Daoy (cell line): ENCODE results near the gene SRCAP. TPM values are rescaled to one million over a fixed set of nuclear protein-coding genes. Genes with fewer than 3 reads are reported as not detected.

ENCODE experiments used
- DNase-seq: peaks from one replicate; pipeline ENCODE4 v3.0.0-alpha.2; 2015; ENCODE audit warnings: low read depth
- total RNA-seq: library from RNA; depleted of rRNA; stranded (reverse); fragments of >200 nt; shearing (Covaris generic); gene quantifications from 2 replicates; pipeline ENCODE4 v1.2.3, GENCODE V29; 2014

SRCAP gene
- total RNA-seq, 1 experiment from 2014 or later, result 11.3 TPM

DNA sequence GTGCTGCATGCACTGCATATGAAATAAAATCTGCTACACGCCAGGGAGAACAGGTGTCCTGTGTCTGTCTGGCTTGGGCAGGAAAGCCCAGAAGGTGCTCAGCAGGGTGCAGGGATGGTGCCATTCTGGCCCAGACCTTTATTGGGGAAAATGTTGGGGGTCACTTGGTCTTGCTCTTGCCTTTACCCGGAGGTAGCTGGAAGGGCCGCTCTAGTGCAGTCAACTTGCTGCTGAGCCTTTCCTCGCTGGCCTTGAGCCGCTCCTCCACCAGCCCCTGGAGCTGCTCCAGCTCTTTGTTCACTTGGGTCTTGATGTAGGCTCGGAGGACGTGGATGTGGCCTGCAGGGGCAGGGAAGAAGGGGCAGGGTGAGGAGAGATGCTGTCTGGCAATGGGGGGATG lies 58.3 kb downstream of the SRCAP start:
- DNase-seq, result no peak

DNA sequence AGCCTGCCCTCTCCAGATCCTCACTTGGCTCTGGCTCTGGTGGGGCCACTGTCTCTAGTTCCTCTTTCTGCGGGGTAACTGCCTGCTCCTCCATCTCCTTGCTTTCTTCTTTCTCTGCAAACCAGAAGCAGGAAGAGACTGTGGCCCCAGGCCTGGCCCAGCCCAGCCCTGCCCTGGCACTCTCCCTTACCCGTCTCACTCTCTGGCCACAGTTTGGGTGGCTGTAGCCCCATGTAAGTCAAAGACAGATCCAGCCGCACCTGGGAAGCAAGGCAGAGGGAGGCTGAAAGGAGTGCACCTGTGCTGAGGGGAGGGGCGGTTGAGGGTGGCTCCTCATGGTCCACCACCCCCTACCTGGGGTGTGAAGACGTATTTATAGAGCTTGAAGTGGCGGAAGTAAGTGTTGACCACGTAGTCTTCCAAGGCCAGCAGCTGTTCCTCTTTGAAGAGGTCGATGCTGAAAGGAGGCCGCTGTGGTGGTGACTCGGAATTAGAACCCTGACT lies 60.1 kb downstream of the SRCAP start:
- DNase-seq, result no peak

DNA sequence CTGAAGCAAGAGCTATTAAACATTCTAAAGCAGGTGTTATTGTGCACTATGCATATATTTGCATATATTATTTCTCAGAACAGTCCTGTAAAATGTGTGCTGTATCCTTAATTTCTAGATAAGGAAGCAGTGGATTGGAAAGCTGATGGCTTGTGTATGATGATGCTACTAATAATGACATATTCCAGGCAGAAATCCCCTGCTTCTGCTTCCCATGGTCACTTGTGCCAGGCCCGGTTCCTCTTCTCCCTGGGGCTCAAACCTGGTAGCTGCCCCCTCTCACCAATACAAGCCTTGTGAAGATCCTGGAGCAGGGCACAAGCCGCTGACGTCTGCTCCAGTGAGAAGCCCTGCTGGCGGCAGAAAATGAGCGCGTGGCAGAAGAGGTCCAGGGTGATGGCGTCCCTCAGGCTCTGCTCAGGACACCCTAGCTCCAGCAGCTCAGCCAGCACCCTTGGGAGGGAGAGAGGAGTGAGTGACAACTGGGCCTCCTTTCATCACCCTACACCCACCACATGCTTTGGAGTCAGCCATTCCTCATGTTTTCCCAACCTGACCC lies 61.1 kb downstream of the SRCAP start:
- no peak for DNase-seq

DNA sequence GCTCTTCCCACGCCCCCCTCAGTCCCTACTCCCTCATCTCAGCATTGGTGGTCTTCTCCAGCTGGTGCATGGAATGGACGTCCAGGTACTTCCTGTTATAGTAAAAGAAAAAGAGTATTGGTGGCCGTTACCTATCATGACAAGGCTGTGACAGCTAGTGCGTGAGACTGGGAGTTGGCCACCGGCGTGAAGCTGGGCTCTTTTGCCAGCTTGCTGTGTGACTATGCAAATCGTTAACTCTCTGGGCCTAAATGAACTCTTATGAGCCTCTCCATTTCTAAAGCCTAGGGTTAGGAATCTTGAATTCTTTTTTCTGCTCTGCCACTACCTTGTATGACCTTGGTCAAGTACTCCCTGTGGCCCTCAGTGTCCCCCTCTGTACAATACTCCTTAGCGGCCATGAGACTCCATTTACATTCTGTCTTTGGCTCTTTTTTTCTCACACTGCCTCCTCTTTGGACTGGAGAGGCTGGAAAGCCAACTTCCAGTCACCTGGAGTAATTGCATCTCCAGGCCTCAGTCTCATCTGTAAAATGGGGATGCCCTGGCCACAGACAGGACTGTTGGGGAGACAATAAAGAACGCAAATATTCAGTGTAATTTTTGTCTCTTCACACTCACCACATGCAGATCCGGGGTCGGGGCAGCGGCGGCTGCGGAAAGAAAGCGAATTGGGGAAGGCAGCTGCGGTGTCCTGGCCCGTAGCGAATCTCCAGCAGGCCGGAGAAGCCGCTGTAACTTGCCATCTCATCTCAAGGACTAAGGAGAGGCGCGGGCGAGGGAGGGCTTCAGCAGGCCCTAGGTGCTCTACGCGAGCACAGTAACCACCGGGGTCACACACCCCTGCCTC lies 61.8 kb downstream of the SRCAP start:
- DNase-seq, result no peak

DNA sequence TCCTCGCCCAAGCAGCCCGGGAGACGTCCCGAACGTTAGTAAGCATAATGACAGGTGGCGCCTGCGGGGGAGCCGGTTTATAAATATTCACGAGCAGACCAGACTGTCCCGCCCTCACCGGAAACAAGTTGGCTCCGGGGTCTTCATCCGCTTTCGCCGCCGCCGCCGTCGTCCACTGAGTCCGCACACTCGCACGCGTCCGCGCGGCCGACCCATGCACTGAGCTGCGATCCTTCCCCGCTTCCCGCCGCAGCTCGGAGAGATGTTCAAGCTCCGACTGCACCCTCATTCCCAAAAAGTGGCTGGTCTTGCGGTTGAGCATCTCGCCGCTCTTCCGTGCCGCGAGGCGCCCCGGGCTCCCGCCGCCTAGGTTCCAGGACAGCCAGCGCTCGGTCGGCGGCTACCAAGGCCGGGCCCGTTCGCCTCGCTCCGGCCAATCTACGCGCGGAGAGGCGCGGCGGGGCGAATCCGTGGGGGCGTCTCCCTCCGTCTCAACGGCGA lies 62.5 kb downstream of the SRCAP start:
- peak; percentile 35 for DNase-seq

DNA sequence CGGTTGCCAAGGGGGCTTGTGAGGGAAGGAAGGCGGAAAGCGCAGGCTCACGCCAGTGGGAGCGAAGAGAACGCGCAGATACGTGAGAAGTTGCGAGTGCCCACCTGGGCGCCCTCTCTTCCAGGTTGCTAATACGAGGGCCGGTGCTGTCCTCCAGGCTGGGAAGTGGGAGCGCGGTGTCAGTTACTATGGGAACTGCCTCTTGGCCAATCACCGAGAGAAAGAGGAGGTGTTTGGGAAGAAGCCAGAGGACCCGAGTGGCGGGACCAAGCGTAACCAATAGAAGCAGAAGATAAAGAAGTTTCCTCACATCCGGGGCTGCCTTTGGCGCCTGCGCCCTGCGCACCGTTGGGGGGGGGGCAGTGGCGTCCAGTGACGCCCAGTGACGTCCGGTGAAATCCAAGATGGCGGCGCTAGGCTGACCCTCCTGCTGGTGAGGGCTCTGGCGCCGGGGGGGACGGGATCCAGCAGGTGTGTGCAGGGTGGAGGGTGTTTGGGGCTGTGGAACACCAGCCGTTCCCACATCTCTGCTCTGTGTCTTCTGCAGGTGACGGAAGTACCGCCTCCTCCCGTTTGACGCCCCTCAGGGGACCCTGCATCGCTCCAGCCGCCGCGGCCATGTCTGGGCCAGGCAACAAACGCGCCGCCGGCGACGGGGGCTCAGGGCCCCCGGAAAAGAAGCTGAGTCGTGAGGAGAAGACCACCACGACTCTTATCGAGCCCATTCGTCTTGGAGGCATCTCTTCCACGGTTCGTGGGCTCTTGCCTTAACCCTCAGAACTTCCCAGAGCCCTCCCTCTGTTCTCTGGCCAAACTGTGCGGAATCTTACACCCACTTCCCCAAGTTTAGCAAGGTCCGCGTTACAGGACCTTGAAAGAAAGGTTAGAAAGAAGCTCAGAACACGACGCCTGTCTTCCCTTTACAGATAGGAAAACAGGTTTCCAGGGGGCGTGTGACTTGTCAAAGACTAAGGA lies 63.2 kb downstream of the SRCAP start, which contains the start of the genes CFAP119 and RNF40:
TSS of gene CFAP119 (minus strand) at position 135 of the 975 bp plus-strand sequence. CDS start 314 bp downstream, outside the sequence.
TSS of gene RNF40 (plus strand) at position 395 of the 975 bp plus-strand sequence. CDS start at position 619, 224 bp downstream.
- peak; percentile 96 for DNase-seq

DNA sequence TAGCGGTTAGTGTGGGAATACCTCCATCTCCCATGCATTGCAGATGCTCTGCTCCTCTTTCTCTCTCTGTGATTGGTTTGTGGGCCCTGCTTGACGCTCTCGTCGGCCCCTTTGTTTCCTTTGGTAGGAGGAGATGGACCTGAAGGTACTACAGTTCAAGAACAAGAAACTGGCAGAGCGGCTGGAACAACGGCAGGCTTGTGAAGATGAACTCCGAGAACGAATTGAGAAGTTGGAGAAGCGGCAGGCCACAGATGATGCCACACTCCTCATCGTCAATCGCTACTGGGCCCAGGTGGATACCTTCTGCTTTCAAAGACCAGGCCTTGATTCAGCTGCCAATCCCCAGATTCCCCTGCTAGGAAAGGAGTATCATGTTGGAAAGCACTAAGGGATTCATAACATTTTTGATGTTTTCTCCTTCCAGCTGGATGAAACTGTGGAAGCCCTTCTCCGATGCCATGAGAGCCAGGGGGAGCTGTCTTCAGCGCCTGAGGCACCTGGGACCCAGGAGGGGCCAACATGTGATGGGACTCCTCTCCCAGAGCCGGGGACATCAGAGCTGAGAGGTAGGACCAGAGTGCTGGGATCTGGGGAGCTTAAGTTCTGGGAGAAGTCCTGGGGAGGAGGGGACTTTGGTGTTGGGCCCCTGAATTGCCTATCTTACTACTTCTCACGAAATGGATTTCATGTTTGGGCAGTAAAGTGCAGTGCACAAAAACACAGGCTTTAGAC lies 64.2 kb downstream of the SRCAP start:
- DNase-seq, result no peak

DNA sequence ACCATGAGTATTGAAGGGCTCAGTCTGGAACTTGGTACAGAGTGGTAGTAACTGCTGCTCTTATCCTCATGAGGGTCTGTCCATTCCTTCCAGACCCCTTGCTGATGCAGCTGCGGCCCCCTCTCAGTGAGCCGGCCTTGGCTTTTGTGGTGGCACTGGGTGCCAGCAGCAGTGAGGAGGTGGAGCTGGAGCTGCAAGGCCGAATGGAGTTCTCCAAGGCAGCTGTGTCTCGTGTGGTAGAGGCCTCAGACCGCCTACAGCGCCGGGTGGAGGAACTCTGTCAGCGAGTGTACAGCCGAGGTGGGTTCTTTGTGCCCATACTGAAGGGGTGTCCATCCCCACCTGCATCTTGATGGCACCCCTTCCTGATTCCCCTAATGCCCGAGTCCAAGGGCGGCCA lies 65.1 kb downstream of the SRCAP start:
- no peak for DNase-seq

DNA sequence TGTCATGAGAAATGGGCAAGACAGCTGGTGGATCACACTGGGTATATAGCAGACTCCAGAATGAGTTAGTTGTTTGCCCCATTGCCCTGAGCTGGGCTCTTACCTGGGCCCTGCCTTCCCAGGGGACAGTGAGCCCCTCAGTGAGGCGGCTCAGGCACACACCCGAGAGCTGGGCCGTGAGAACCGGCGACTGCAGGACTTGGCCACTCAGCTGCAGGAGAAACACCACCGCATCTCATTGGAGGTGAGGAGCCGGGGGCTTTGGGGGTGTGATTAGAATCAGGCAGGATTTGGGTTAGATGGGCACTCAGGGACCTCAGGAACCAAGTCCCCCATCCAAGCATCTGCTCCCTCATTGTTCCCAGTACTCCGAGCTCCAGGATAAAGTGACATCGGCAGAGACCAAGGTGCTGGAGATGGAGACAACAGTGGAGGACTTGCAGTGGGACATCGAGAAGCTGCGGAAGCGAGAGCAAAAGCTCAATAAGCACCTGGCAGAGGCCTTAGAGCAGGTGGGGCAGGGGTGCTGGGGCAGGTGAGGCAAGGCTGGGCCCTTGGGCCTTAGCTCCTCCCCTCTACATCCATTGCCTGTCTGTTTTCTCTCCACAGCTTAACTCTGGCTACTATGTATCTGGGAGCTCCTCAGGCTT lies 66.0 kb downstream of the SRCAP start:
- DNase-seq, result no peak

DNA sequence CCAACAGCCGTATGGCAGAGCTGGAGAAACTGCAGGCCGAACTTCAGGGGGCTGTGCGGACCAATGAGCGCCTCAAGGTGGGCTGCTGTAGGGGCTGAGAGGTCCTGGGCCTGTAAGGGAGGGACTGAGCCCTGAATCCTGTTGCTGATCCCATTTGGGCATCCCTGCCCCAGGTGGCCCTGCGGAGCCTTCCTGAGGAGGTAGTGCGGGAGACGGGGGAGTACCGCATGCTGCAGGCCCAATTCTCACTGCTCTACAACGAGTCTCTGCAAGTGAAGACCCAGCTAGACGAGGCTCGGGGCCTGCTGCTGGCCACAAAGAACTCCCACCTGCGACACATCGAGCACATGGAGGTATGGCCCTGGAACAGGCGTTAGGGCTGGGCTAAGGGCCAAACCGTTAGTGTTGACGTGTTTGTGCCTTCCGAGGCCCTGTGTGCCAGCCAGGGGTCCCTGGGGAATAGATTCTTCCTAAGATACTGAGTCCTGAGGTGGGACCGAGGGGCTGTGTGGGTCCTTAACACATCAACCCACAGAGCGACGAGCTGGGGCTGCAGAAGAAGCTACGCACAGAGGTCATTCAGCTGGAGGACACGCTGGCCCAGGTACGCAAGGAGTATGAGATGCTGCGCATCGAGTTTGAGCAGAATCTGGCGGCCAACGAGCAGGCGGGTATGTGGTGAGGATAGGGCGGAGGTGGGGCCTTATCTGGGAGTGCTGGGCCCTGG lies 67.4 kb downstream of the SRCAP start:
- no peak for DNase-seq

DNA sequence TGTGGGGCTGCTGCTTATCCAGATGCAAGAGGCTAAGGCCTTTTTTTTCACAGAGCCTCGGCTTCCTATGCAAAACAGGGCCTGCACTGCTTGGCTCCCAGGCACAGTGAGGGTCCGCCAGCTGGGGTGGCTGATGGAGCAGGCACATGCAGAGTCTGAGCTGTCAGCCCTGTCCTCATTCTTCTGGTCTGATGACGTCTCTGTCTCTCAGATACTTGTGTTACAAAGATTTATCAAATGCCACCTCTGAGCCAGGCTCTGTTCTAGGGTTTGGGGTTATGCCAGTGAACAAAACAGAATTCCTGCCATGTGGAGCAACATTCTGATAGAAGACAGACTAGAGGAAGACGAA lies 67.9 kb downstream of the SRCAP start:
- no peak for DNase-seq

DNA sequence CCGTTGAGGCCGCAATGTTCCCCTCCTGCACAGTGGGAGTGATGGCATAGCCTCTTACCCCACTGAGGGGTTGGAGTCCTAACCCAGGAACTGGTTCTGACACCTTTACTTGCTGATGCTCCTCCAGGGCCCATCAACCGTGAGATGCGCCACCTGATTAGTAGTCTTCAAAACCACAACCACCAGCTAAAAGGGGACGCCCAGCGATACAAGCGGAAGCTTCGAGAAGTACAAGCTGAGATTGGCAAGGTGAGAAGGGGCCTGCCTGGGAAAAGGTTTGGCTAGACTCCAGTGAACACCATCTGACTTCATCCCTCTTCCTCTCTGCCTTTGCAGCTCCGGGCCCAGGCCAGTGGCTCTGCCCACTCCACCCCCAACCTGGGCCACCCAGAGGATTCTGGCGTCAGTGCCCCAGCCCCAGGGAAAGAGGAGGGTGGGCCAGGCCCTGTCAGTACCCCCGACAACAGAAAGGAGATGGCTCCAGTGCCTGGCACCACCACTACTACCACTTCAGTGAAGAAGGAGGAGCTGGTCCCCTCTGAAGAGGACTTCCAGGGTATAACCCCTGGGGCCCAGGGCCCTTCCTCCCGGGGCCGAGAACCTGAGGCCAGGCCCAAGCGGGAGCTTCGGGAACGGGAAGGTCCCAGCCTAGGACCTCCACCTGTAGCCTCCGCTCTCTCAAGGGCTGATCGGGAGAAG lies 68.9 kb downstream of the SRCAP start:
- no peak for DNase-seq

DNA sequence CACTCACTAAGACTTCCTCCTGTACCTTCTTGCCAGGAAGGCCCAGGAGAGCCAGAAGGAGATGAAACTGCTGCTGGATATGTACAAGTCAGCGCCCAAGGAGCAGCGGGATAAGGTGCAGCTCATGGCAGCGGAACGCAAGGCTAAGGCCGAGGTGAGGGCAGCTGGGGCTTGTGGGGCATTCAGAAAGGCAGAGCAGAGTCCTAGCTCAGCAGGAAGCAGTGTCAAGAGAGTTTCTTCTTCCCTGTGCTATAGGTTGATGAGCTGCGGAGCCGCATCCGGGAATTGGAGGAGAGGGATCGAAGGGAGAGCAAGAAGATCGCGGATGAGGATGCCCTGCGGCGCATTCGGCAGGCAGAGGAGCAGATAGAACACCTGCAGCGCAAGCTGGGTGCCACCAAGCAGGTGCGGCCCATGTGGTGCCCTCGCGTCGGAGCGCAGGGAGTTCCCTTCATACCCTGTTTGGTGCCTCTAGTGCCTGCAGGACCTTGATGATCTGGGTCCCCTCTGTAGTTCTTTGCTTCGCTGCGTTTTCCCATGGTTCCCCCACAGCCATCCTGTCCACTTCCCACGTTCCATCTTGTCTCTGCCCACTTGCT lies 69.7 kb downstream of the SRCAP start:
- DNase-seq, result no peak

DNA sequence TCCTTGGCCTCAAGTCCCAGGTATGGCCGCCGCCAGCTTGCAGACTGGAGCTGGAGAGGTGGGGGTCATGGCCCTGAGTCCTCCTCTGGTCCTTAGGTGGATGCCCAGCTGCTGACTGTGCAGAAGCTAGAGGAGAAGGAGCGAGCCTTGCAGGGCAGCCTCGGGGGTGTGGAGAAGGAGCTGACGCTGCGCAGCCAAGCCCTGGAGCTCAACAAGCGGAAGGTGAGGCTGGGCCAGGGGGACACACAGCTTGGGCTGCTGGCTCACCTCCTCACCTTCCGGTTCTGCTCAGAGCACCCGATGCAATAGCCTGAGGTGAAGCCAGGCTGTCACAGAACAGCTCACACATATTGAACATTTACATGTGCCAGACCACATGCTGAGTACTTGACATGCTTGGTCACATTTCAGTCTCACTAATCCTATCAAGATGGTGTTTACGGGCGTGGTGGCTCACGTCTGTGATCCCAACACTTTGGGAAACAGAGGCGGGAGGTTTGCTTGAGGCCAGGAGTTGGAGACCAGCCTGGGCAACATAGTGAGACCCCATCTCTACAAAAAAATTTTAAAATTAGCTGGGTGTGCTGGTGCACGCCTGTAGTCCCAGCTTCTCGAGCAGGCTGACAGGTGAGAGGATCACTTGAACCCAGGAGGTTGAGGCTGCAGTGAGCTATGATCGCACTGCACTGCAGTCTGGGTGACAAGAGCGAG lies 70.6 kb downstream of the SRCAP start:
- DNase-seq, result no peak

DNA sequence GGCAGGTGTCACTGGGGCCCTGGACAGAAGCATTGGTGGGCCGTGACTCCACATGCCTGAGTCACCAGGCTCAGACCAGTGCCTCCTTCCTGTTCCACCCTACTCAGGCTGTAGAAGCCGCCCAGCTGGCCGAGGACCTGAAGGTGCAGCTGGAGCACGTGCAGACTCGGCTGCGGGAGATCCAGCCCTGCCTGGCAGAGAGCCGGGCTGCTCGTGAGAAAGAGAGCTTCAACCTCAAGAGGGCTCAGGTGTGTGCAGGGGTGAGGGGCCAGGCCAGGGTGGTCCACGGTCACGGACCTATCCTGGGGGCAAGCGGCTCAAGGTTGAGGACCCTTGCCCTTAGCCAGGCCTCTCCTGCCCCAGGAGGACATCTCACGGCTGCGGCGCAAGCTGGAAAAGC lies 72.8 kb downstream of the SRCAP start:
- DNase-seq, result no peak

DNA sequence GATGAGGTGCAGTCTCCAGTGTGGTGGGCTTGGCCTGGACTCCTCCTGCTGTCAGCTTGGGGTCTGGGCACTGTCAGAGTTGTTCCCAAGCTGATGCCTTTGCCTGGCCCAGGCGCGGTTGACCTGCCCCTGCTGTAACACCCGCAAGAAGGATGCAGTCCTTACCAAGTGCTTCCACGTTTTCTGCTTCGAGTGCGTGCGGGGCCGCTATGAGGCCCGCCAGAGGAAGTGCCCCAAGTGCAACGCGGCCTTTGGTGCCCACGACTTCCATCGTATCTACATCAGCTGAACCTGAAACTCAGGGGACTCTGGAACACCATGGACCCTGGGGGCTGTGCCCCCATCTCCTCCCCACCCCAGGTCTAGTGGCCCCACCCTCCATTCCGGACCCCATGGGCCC lies 74.9 kb downstream of the SRCAP start:
- no peak for DNase-seq

DNA sequence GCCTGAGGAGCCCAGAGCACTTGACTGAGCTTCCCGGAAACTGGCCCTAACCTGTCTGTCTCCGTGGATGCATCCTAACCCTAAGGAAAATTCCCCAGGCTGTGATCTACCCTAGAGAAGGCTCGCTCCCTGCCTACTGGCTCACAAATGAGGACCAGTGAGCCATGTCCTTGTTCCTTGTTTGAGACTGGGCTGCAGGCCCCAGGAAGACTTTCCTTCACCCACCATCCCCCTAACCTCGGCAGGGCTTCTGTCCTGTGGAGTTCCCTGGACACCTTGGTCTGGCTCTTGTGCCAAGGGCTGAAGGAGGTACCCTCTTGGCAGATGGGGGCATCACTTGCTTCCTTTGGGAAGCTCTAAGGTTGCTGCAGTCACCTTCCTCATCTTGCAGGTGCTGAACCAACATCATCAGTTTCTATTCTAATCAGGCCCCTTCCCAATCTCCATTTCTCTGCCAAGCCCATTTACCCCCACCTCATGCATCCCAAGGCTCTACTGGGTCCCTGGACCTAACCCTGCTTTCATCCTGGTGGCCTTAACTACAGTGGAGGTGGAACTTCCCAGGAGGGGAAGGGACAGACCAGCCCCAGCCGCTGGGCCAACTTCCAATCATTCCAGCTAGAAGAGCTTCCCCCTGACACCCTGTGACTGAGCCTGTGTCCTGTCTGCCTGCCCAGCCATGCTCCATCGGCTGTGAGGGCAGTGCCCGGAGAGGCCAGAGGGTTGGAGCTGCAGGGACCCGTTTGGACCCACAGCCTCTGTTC lies 75.6 kb downstream of the SRCAP start:
- no peak for DNase-seq

DNA sequence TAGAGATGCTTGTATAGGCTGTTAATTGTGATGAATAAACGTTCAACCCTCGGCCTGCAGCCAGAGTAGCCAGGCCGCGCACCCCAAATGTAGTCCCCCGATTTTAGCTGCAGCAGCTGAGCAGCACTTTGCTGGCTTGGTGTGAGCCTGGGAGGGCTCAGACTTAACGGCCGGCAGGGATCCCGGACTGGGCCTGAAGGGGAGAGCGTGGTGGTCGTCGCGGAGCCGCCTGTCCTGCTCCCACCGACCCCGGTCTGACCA lies 76.1 kb downstream of the SRCAP start:
- no peak for DNase-seq
